KMS-11 (cell line): ENCODE results near the gene XIRP1.

ENCODE experiments used
- H2AFZ ChIP-seq: fragments of 200-600 bp; sonication (generic); 2 replicates; pipeline ENCODE4 v1.6.1; 2016; ENCODE audit warnings: antibody characterized with exemption, mixed run types, low read depth
- H3K27ac ChIP-seq: fragments of 200-600 bp; sonication (generic); 2 replicates; pipeline ENCODE4 v1.6.1; 2016; ENCODE audit warnings: mild to moderate bottlenecking, mixed run types
- H3K27me3 ChIP-seq: fragments of 200-600 bp; sonication (generic); 2 replicates; pipeline ENCODE4 v1.6.1; 2017; ENCODE audit warnings: mild to moderate bottlenecking, low read depth, mixed run types, moderate library complexity; ENCODE audit not compliant: insufficient read depth
- H3K36me3 ChIP-seq: fragments of 200-600 bp; sonication (generic); 2 replicates; pipeline ENCODE4 v1.6.1; 2017; ENCODE audit warnings: mild to moderate bottlenecking, mixed run types; ENCODE audit not compliant: insufficient read depth
- H3K4me1 ChIP-seq: fragments of 200-600 bp; sonication (generic); 2 replicates; pipeline ENCODE4 v1.6.1; 2016; ENCODE audit warnings: mild to moderate bottlenecking, low read depth, mixed run types; ENCODE audit not compliant: poor library complexity, severe bottlenecking
- H3K4me2 ChIP-seq: fragments of 200-600 bp; sonication (generic); 2 replicates; pipeline ENCODE4 v1.7.0; 2016; ENCODE audit warnings: mild to moderate bottlenecking, mixed run types
- H3K4me3 ChIP-seq: fragments of 200-600 bp; sonication (generic); IDR thresholded peaks from 2 replicates; pipeline ENCODE4 v1.6.1; 2017; ENCODE audit warnings: low read depth, low read length, mixed read lengths; ENCODE audit not compliant: insufficient read depth
- H3K79me2 ChIP-seq: fragments of 200-600 bp; sonication (generic); 2 replicates; pipeline ENCODE4 v1.6.1; 2016; ENCODE audit warnings: low read depth, mixed run types; ENCODE audit not compliant: insufficient read depth
- H3K9ac ChIP-seq: fragments of 200-600 bp; sonication (generic); 2 replicates; pipeline ENCODE4 v1.6.1; 2016; ENCODE audit warnings: mild to moderate bottlenecking, mixed run types
- H4K20me1 ChIP-seq: fragments of 200-600 bp; sonication (generic); 2 replicates; pipeline ENCODE4 v1.6.1; 2016; ENCODE audit warnings: mild to moderate bottlenecking, mixed run types; ENCODE audit not compliant: insufficient read depth
- CTCF ChIP-seq: fragments of 200-600 bp; sonication (generic); conservative IDR thresholded peaks from 2 replicates; pipeline ENCODE4 v1.6.1; 2017; ENCODE audit warnings: low read depth, mild to moderate bottlenecking, antibody characterized with exemption, low read length, moderate library complexity, mixed read lengths

The XIRP1 gene

GRCh38 chr3:39203860-39204259 lies 11.5 kb upstream of the XIRP1 start:
- Histone ChIP-seq H3K4me3 (no peak overlapping the region), H4K20me1 (no peaks in the 10 kb centered on the region), H3K4me2 (no peak overlapping the region), H3K79me2 (no peaks in the 10 kb centered on the region), H3K27me3 (no peaks in the 10 kb centered on the region), H3K4me1 (peaks cover 29% of the 10 kb centered on the region), H3K36me3 (no peaks in the 10 kb centered on the region), H2AFZ (no peak overlapping the region), H3K27ac (no peak overlapping the region), H3K9ac (no peak overlapping the region)
- TF ChIP-seq CTCF: no peak

DNA sequence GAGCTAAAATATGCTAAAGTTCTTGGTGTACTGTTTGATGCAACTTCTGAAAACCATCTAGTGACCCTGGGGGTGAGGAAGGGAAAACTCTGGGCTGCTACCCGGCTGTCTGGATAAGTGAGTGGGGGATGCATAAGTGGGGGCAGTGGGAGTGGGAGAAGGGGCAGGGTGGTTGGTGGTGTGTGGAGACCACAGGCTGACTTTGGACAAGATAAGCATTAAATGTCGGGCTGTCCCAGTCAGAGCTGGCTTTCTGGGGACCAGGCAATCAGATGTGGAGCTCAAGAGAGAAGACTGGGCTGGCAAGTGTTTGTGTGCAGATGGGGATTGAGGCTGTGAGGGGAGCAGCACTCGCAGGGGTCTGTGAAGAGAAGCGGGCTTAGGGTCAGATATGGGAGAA lies 11.0 kb upstream of the XIRP1 start:
- Histone ChIP-seq H3K36me3 (no peaks in the 10 kb centered on the region), H3K27ac (no peak overlapping the region), H3K79me2 (no peaks in the 10 kb centered on the region), H3K4me2 (no peak overlapping the region), H4K20me1 (no peaks in the 10 kb centered on the region), H3K27me3 (no peaks in the 10 kb centered on the region), H3K4me1 (peaks cover 25% of the 10 kb centered on the region), H3K4me3 (no peak overlapping the region), H2AFZ (no peak overlapping the region), H3K9ac (no peak overlapping the region)
- no peak for TF ChIP-seq CTCF

- no peak overlapping the region for H2AFZ ChIP-seq
- H4K20me1 ChIP-seq: no peaks in the 10 kb centered on the region
- no peak overlapping the region for H3K4me2 ChIP-seq
- no peaks in the 10 kb centered on the region for H3K79me2 ChIP-seq
- peaks cover 12% of the 10 kb centered on the region for H3K4me1 ChIP-seq
- H3K9ac ChIP-seq: no peak overlapping the region
- H3K27me3 ChIP-seq: no peaks in the 10 kb centered on the region
- no peak for TF ChIP-seq CTCF
- no peaks in the 10 kb centered on the region for H3K36me3 ChIP-seq
- H3K4me3 ChIP-seq: no peak overlapping the region
- H3K27ac ChIP-seq: no peak overlapping the region
Observed at GRCh38 chr3:39202094-39202493, 9.7 kb upstream of the XIRP1 start.

DNA sequence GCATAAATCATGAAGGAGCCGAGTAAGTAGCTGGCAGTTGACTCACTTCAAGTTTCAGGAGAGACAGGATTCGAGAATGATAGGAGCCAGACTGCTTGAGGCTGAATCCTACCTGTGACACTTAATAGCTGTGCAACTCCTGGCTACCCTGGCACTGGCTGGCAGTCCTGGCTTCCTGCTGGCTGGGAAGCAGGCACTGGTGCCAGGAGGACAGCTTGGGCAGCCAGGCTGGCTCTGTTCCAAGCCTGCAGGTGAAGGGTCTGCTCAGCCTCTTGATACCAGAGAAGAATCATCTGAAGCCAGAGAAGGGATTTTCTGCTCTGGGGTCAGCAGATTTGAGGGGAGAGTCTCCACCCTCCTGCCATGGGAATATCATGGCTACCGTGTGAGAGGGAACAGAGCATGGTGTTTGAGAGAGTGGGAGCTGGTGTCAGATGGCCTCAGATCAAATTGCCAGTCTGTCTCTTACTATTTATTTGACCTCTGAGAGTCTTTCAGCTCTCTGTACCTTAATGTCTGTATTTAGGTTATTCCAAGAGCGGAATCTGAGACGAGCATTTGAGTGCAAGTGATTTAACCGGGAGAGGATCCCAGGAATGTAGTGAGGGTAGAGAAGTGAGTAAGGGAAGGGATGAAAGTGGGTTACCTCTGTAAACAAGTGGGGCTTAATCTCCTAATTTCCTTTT lies 4.4 kb upstream of the XIRP1 start:
- peaks cover 5% of the 10 kb centered on the region for H3K4me1 ChIP-seq
- no peak overlapping the region for H3K9ac ChIP-seq
- no peaks in the 10 kb centered on the region for H3K79me2 ChIP-seq
- no peak overlapping the region for H3K4me3 ChIP-seq
- H3K27ac ChIP-seq: no peak overlapping the region
- H4K20me1 ChIP-seq: no peaks in the 10 kb centered on the region
- no peak for TF ChIP-seq CTCF
- H2AFZ ChIP-seq: no peak overlapping the region
- no peaks in the 10 kb centered on the region for H3K36me3 ChIP-seq
- no peak overlapping the region for H3K4me2 ChIP-seq
- no peaks in the 10 kb centered on the region for H3K27me3 ChIP-seq
